Activated CD4-positive, alpha-beta T cell treated with anti-CD3 and anti-CD28 coated beads, Interleukin-2, amount 10 ng/mL, durations not matched to agents 24 days and 14 days (primary cell): ENCODE results near the gene SYNGR3. TPM values are rescaled to one million over a fixed set of nuclear protein-coding genes. Genes with fewer than 3 reads are reported as not detected.

ENCODE experiments used
- DNase-seq: peaks from one replicate; pipeline ENCODE4 v3.0.0; 2022
- H3K27ac Mint-ChIP-seq: one replicate; pipeline ENCODE4 v1.8.0; 2022; ENCODE audit warnings: mild to moderate bottlenecking, mixed read lengths
- H3K27me3 Mint-ChIP-seq: one replicate; pipeline ENCODE4 v1.8.0; 2022; ENCODE audit warnings: mixed read lengths
- H3K36me3 Mint-ChIP-seq: one replicate; pipeline ENCODE4 v1.8.0; 2022; ENCODE audit warnings: low read depth, mild to moderate bottlenecking, mixed read lengths
- H3K4me1 Mint-ChIP-seq: one replicate; pipeline ENCODE4 v1.8.0; 2021; ENCODE audit warnings: mixed read lengths
- H3K4me3 Mint-ChIP-seq: one replicate; pipeline ENCODE4 v1.8.0; 2022; ENCODE audit warnings: mild to moderate bottlenecking, moderate library complexity, mixed read lengths
- H3K9me3 Mint-ChIP-seq: one replicate; pipeline ENCODE4 v1.8.0; 2021; ENCODE audit warnings: mixed read lengths
- intact Hi-C: fragments of 100-400 bp; cut with micrococcal nuclease; formaldehyde crosslinking; loops from one replicate; pipeline ENCODE4 v1.15.1; 2023
- total RNA-seq: library from RNA; stranded (reverse); gene quantifications from 2 replicates; pipeline ENCODE4 v1.2.3, GENCODE V29; 2022

SYNGR3 gene
- total RNA-seq, 1 donor from 2014 or later: 18.1 TPM

- Mint-ChIP-seq H3K27ac (no peak overlapping the region), H3K27me3 (peaks cover 34% of the 10 kb centered on the region), H3K4me3 (peak overlapping the region; percentile 87), H3K9me3 (no peaks in the 10 kb centered on the region), H3K4me1 (peaks cover 11% of the 10 kb centered on the region), H3K36me3 (peaks cover 15% of the 10 kb centered on the region)
- DNase-seq: no peak
- intact Hi-C loops: no loop called here
These were observed 4.2 kb upstream of the SYNGR3 start for GRCh38 chr16:1985466-1986150.

GRCh38 chr16:1987198-1987597, 2.6 kb upstream of the SYNGR3 start:
- no peaks in the 10 kb centered on the region for H3K9me3 Mint-ChIP-seq
- H3K27me3 Mint-ChIP-seq: peaks cover 24% of the 10 kb centered on the region
- no peak overlapping the region for H3K4me3 Mint-ChIP-seq
- peaks cover 15% of the 10 kb centered on the region for H3K36me3 Mint-ChIP-seq
- peaks cover 19% of the 10 kb centered on the region for H3K4me1 Mint-ChIP-seq
- no peak for DNase-seq
- no peak overlapping the region for H3K27ac Mint-ChIP-seq
- intact Hi-C loops: no loop called here

GRCh38 chr16:1990101-1990350, 256 bp downstream of the SYNGR3 start:
- intact Hi-C loops: loop anchor here (1.0 to 5.0 kb wide), 3 partner anchors 18 to 57 kb away; partner anchors contain the start of genes NTHL1, RPS2, TBL3 and TSC2
- no peak for DNase-seq
- Mint-ChIP-seq H3K9me3 (no peaks in the 10 kb centered on the region), H3K4me3 (peak overlapping the region; percentile 86), H3K27me3 (peaks cover 13% of the 10 kb centered on the region), H3K36me3 (peaks cover 11% of the 10 kb centered on the region), H3K4me1 (peaks cover 17% of the 10 kb centered on the region), H3K27ac (no peak overlapping the region)

- H3K27me3 Mint-ChIP-seq: peaks cover 13% of the 10 kb centered on the region
- intact Hi-C loops: loop anchor here (1.0 to 5.0 kb wide), 3 partner anchors 18 to 57 kb away; partner anchors contain the start of genes NTHL1, RPS2, TBL3 and TSC2
- H3K36me3 Mint-ChIP-seq: peaks cover 15% of the 10 kb centered on the region
- no peaks in the 10 kb centered on the region for H3K9me3 Mint-ChIP-seq
- peak overlapping the region; percentile 86 for H3K4me3 Mint-ChIP-seq
- H3K27ac Mint-ChIP-seq: peak overlapping the region; percentile 83
- peak; percentile 88 for DNase-seq
- peaks cover 17% of the 10 kb centered on the region for H3K4me1 Mint-ChIP-seq
These were observed 773 bp downstream of the SYNGR3 start for GRCh38 chr16:1990351-1991134.

- H3K27me3 Mint-ChIP-seq: peaks cover 13% of the 10 kb centered on the region
- H3K36me3 Mint-ChIP-seq: peaks cover 19% of the 10 kb centered on the region
- intact Hi-C loops: loop anchor here (2.0 to 5.0 kb wide), 2 partner anchors 26 to 56 kb away; partner anchors contain the start of genes NTHL1, RPS2 and TSC2
- H3K9me3 Mint-ChIP-seq: no peaks in the 10 kb centered on the region
- DNase-seq: peak; percentile 82
- H3K4me1 Mint-ChIP-seq: peaks cover 18% of the 10 kb centered on the region
- peak overlapping the region; percentile 86 for H3K4me3 Mint-ChIP-seq
- peak overlapping the region; percentile 83 for H3K27ac Mint-ChIP-seq
These were observed 1.4 kb downstream of the SYNGR3 start for GRCh38 chr16:1991135-1991551.

GRCh38 chr16:1991588-1991947, 1.8 kb downstream of the SYNGR3 start:
- Mint-ChIP-seq H3K36me3 (peaks cover 16% of the 10 kb centered on the region), H3K27me3 (peaks cover 13% of the 10 kb centered on the region), H3K9me3 (no peaks in the 10 kb centered on the region), H3K4me1 (peaks cover 19% of the 10 kb centered on the region), H3K27ac (peak overlapping the region; percentile 83), H3K4me3 (peak overlapping the region; percentile 86)
- no peak for DNase-seq
- intact Hi-C loops: loop anchor here (2.0 to 5.0 kb wide), 2 partner anchors 27 to 56 kb away; partner anchors contain the start of genes NTHL1, RPS2 and TSC2

- peak overlapping the region; percentile 86 for H3K4me3 Mint-ChIP-seq
- H3K27ac Mint-ChIP-seq: peak overlapping the region; percentile 83
- no peaks in the 10 kb centered on the region for H3K9me3 Mint-ChIP-seq
- DNase-seq: peak; percentile 98
- H3K4me1 Mint-ChIP-seq: peaks cover 21% of the 10 kb centered on the region
- peaks cover 14% of the 10 kb centered on the region for H3K36me3 Mint-ChIP-seq
- H3K27me3 Mint-ChIP-seq: peaks cover 13% of the 10 kb centered on the region
- intact Hi-C loops: loop anchor here (1.0 to 5.0 kb wide), 4 partner anchors 8 to 55 kb away; partner anchors contain the start of genes GFER, NTHL1, RPS2 and TSC2
These were observed 2.4 kb downstream of the SYNGR3 start for GRCh38 chr16:1991948-1992703.

- Mint-ChIP-seq H3K27me3 (peaks cover 13% of the 10 kb centered on the region), H3K27ac (no peak overlapping the region), H3K4me1 (peaks cover 21% of the 10 kb centered on the region), H3K4me3 (no peak overlapping the region), H3K9me3 (no peaks in the 10 kb centered on the region), H3K36me3 (peaks cover 18% of the 10 kb centered on the region)
- intact Hi-C loops: loop anchor here (1.0 to 5.0 kb wide), 3 partner anchors 9 to 54 kb away; partner anchors contain the start of genes GFER, NTHL1 and TSC2
- DNase-seq: no peak
These were observed 3.0 kb downstream of the SYNGR3 start for GRCh38 chr16:1992704-1993317.

GRCh38 chr16:1993731-1994131, 4.0 kb downstream of the SYNGR3 start:
- no peak for DNase-seq
- Mint-ChIP-seq H3K36me3 (peaks cover 17% of the 10 kb centered on the region), H3K4me3 (no peak overlapping the region), H3K27me3 (peaks cover 9% of the 10 kb centered on the region), H3K9me3 (no peaks in the 10 kb centered on the region), H3K27ac (peak overlapping the region; percentile 74), H3K4me1 (peaks cover 19% of the 10 kb centered on the region)
- intact Hi-C loops: loop anchor here (5.0 kb wide), 1 partner anchor 54 kb away; the partner anchor contains the start of genes NTHL1 and TSC2

GRCh38 chr16:1997494-1998359, 8.0 kb downstream of the SYNGR3 start:
- Mint-ChIP-seq H3K9me3 (no peaks in the 10 kb centered on the region), H3K4me1 (peaks cover 8% of the 10 kb centered on the region), H3K27me3 (no peaks in the 10 kb centered on the region), H3K36me3 (peaks cover 32% of the 10 kb centered on the region), H3K27ac (no peak overlapping the region), H3K4me3 (no peak overlapping the region)
- no peak for DNase-seq
- intact Hi-C loops: no loop called here

GRCh38 chr16:1998360-1998835, 8.6 kb downstream of the SYNGR3 start:
- Mint-ChIP-seq H3K9me3 (no peaks in the 10 kb centered on the region), H3K36me3 (peaks cover 32% of the 10 kb centered on the region), H3K4me1 (peaks cover 8% of the 10 kb centered on the region), H3K4me3 (no peak overlapping the region), H3K27me3 (no peaks in the 10 kb centered on the region), H3K27ac (no peak overlapping the region)
- no peak for DNase-seq
- intact Hi-C loops: no loop called here
